Natural killer cell treated with Interleukin-12 subunit alpha and Interleukin-12 subunit beta and Interleukin-15 and Interleukin-18, amount 100 ng/mL, for 72 hours (primary cell): ENCODE measurements around the gene UGT2B7. TPM values are rescaled to one million over a fixed set of nuclear protein-coding genes. Genes with fewer than 3 reads are reported as not detected.

ENCODE experiments used
- ATAC-seq, 2 donors: fragments of 150-1000 bp; cut with Tn5 transposase in 1 of 2; sonication (Bioruptor Pico), chemical (Tn5 transposase) in 1 of 2; 2 replicates each; pipeline ENCODE4 v1.10.0; 2021
- DNase-seq: peaks from one replicate; pipeline ENCODE4 v3.0.0; 2022; ENCODE audit warnings: low spot score
- H3K27ac Mint-ChIP-seq, 2 donors: 1 replicate in 1 of 2; 2 replicates in 1 of 2; pipeline ENCODE4 v1.8.0; 2022; ENCODE audit warnings: mixed read lengths in 2 of 2, mild to moderate bottlenecking in 1 of 2, moderate library complexity in 1 of 2
- H3K27me3 Mint-ChIP-seq, 2 donors: 1 replicate in 1 of 2; 2 replicates in 1 of 2; pipeline ENCODE4 v1.8.0; 2022; ENCODE audit warnings: mixed read lengths in 2 of 2
- H3K36me3 Mint-ChIP-seq: one replicate; pipeline ENCODE4 v1.8.0; 2022; ENCODE audit warnings: mixed read lengths
- H3K4me1 Mint-ChIP-seq, 2 donors: 1 replicate in 1 of 2; 2 replicates in 1 of 2; pipeline ENCODE4 v1.8.0; 2022; ENCODE audit warnings: low read depth in 2 of 2, mixed read lengths in 2 of 2, mild to moderate bottlenecking in 1 of 2
- H3K4me3 Mint-ChIP-seq: one replicate; pipeline ENCODE4 v1.8.0; 2022; ENCODE audit warnings: mixed read lengths
- H3K9me3 Mint-ChIP-seq: 2 replicates; pipeline ENCODE4 v1.8.0; 2022; ENCODE audit warnings: mixed read lengths
- total RNA-seq, 2 donors: library from RNA; stranded (reverse); gene quantifications; one replicate each; pipeline ENCODE4 v1.2.3, GENCODE V29; 2022

Gene UGT2B7
- total RNA-seq, 2 donors from 2014 or later: not detected

DNA sequence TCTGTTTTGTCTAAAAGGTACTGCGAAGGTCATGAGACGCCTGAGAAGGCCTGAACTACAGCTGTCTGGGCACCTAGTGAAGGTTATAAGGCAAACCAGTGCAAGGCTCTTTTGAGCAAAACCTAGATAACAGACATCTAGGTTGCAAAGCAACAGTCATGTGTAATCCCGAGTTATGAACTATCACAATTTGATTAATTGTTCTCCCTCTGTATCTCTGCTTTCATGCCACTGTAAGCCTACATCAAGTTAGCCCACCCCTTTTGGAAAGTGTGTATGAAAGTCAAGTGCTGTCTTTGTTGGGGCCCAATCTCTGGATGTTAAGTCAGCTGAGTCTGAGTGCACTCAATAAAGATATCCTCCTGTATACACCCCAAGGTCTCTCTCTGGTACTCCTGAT lies 31.9 kb upstream of the UGT2B7 start:
- Mint-ChIP-seq H3K9me3 (peaks cover 4% of the 10 kb centered on the region), H3K36me3 (no peaks in the 10 kb centered on the region), H3K27ac (no peak overlapping the region), H3K4me1 (no peaks in the 10 kb centered on the region), H3K4me3 (no peak overlapping the region), H3K27me3 (no peaks in the 10 kb centered on the region)
- ATAC-seq (no peak), DNase-seq (no peak)

DNA sequence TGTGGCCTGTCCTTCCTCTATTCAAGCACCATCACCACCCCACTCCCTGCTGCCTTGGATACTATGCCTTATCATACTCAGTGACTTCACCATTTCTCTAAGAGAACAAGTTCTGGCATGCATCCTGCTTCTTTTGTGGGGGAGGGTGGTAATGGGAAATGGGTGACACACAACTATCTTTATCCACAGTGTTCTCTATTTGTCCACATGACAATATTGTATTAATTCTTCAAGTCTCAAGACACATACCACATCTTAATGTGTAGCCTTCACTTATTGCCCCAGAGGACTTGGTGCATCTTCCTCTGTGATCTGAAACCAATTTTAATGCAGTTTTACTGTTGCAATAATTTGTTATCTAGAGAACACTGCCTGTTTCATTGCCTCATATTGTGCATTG lies 29.3 kb upstream of the UGT2B7 start:
- no peak for ATAC-seq
- H3K36me3 Mint-ChIP-seq: no peaks in the 10 kb centered on the region

DNA sequence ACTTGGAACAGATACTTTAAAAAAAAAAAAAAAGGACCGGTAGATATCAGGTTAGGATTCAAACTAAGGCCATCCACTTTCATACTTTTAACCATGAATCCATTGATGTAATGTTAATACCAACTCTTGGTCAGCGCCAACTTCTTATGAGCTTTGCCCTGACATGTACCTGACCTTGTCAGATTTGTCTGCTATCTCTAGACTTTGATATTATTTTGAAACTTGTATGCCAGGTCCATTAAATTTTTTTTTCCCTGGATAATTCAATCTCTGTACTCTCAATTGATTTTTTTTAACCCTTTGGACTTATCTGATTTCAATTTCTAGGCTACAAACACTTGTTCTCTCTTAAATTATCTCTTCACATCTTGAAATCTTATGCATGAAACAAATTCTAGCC lies 27.2 kb upstream of the UGT2B7 start:
- H3K9me3 Mint-ChIP-seq: no peaks in the 10 kb centered on the region
- H3K27me3 Mint-ChIP-seq: no peaks in the 10 kb centered on the region
- H3K27ac Mint-ChIP-seq: no peak overlapping the region
- H3K4me3 Mint-ChIP-seq: no peak overlapping the region
- no peaks in the 10 kb centered on the region for H3K4me1 Mint-ChIP-seq
- DNase-seq: no peak
- ATAC-seq: no peak
- H3K36me3 Mint-ChIP-seq: no peaks in the 10 kb centered on the region

More for the DNA sequence above, 29.3 kb upstream of the UGT2B7 start:
- H3K4me1 Mint-ChIP-seq: no peaks in the 10 kb centered on the region
- DNase-seq: no peak
- no peak overlapping the region for H3K4me3 Mint-ChIP-seq
- no peak overlapping the region for H3K27ac Mint-ChIP-seq
- peaks cover 4% of the 10 kb centered on the region for H3K9me3 Mint-ChIP-seq
- H3K27me3 Mint-ChIP-seq: no peaks in the 10 kb centered on the region

DNA sequence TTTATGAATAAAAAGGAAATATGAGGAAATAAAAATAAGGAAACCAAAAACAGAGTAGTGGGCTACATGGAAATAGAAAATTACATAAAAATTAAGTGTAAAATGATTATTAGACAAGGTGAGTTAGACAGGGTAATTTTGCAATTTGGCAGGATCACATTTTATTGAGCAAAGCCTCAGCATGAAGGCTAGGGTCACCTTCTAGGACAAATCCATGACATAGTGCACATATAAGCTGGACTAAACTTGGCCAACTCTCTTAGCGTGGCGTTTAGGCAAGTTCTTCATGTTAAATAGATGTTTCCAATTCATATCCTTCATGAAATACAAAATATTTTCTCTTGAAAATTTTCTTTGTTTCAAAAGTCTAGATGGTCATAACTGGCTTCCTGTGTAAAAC lies 25.7 kb upstream of the UGT2B7 start:
- no peak for ATAC-seq
- no peaks in the 10 kb centered on the region for H3K4me1 Mint-ChIP-seq

DNA sequence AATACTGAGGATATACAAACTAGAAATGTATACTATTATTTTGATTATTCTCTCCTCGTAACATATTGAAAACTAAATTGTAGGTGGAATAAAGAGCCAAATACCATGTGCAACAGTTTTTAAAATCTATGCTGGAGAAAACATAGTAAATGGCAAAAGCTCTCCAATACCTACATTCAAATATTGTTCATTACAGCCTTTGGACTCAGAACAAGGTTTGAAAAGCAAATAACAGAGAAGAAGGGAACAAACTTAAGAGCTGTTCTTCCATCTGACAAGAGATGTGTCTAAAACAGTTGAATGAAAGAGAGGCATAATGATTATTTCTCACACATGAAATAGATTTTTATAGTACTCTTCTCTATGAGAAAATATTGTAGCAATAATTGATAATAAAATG lies 25.0 kb upstream of the UGT2B7 start:
- H3K27ac Mint-ChIP-seq: no peak overlapping the region
- H3K36me3 Mint-ChIP-seq: no peaks in the 10 kb centered on the region
- no peaks in the 10 kb centered on the region for H3K27me3 Mint-ChIP-seq
- DNase-seq (no peak), ATAC-seq (no peak)
- no peak overlapping the region for H3K4me3 Mint-ChIP-seq
- peaks cover 3% of the 10 kb centered on the region for H3K9me3 Mint-ChIP-seq
- H3K4me1 Mint-ChIP-seq: no peaks in the 10 kb centered on the region

More for the DNA sequence above, 25.7 kb upstream of the UGT2B7 start:
- H3K4me3 Mint-ChIP-seq: no peak overlapping the region
- H3K36me3 Mint-ChIP-seq: no peaks in the 10 kb centered on the region
- peaks cover 3% of the 10 kb centered on the region for H3K9me3 Mint-ChIP-seq
- H3K27ac Mint-ChIP-seq: no peak overlapping the region
- no peak for DNase-seq
- no peaks in the 10 kb centered on the region for H3K27me3 Mint-ChIP-seq

DNA sequence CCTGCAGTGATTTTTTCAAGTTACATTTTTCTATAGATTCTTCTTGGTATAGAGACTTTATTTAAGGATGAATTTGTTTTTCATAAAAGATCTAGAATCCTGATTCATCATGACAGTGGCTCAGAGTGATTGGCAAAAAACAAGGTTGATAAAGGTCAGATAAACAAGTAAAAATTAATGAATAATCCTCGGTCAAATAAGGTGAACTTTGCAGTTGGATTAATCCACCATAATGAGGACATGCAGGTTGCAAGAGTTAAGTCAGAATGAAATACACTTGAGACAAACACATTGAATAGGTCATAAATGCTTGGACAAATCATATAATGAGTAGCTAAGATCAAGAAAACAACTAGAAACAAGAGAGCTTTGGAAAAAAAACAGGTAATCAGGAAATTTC lies 22.9 kb upstream of the UGT2B7 start:
- H3K4me3 Mint-ChIP-seq: no peak overlapping the region
- DNase-seq: no peak
- no peaks in the 10 kb centered on the region for H3K4me1 Mint-ChIP-seq
- H3K9me3 Mint-ChIP-seq: peaks cover 3% of the 10 kb centered on the region
- H3K27me3 Mint-ChIP-seq: no peaks in the 10 kb centered on the region
- H3K36me3 Mint-ChIP-seq: no peaks in the 10 kb centered on the region
- H3K27ac Mint-ChIP-seq: no peak overlapping the region
- no peak for ATAC-seq

DNA sequence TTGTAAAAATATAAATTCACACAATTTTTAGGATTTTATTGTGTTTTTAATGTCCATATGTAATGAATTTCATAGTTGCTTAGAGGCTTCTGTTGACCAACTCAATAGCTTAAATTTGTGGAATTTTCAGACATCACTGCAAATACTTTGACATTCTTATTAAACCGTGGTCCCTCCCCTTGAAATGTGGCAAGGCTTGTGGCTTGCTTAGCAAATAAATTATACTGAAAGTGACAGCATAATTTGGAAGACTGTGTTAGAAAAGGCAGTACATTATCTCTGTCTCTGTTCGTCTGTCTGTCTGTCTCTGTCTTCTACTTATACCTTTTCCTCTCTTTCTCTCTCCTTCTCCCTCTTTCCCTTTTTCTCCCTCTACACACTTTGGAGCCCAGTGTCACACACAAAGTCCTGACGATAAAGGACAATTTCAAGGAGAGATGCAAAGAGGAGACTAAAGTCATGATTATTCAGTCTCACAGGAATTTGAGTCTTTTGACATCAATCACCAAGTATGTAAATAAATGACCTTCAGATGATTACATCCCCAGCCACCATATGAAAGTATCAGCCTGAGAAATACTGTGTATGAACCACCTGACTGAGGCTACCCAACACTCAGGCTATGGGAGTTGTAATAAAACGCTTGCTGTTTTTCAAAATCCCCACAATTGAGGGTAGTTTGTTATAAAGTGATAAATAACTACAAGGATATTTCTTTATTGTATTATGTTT lies 21.0 kb upstream of the UGT2B7 start:
- H3K27ac Mint-ChIP-seq: no peak overlapping the region

DNA sequence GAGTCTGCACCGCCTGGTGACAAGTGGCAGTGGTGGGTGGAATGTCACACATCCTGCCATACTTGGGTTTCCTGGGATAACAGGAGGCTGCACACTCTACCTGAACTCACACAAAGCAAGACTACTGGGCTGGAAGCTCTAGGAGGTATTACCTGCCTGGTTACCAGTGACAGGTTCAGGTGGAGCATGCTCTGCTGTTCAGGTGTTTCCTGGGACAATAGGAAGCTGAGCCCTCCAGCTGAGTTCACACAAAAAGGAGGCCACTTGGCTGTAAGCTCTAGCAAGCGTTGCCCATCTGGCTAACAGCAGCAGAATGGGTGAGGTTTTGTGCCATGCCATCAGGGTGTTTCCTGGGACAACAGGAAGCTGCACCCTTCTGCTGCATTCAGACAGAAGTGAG lies 17.4 kb upstream of the UGT2B7 start:
- H3K36me3 Mint-ChIP-seq: no peaks in the 10 kb centered on the region
- no peak overlapping the region for H3K27ac Mint-ChIP-seq
- peaks cover 6% of the 10 kb centered on the region for H3K9me3 Mint-ChIP-seq
- H3K27me3 Mint-ChIP-seq: no peaks in the 10 kb centered on the region
- no peaks in the 10 kb centered on the region for H3K4me1 Mint-ChIP-seq
- no peak for ATAC-seq
- DNase-seq: no peak
- H3K4me3 Mint-ChIP-seq: no peak overlapping the region

More for the DNA sequence above, 21.0 kb upstream of the UGT2B7 start:
- DNase-seq (no peak), ATAC-seq (no peak)
- Mint-ChIP-seq H3K36me3 (no peaks in the 10 kb centered on the region), H3K27me3 (no peaks in the 10 kb centered on the region), H3K9me3 (peaks cover 3% of the 10 kb centered on the region), H3K4me1 (no peaks in the 10 kb centered on the region), H3K4me3 (no peak overlapping the region)

DNA sequence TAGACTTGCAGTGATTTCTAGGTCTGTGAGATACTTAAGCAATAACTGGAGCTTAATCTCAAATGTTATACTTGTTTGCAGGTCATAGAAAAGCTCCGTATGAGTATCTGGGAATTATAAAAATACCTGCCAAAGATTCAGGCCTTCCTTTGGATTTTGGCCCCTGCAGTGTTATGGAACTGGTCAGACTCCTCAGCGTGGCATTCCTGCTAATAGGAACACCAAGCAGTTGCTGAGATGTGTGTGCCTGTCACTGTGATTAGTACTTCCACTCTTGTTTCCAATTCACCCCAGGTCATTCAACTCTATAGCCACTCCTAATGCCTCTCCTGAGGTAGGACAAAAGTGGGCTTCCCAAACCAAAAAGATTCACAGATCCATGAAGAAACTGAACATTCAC lies 7.8 kb upstream of the UGT2B7 start:
- H3K4me1 Mint-ChIP-seq: no peaks in the 10 kb centered on the region
- DNase-seq (no peak), ATAC-seq (no peak)
- H3K27ac Mint-ChIP-seq: no peak overlapping the region
- H3K4me3 Mint-ChIP-seq: no peak overlapping the region
- no peaks in the 10 kb centered on the region for H3K27me3 Mint-ChIP-seq
- peaks cover 12% of the 10 kb centered on the region for H3K9me3 Mint-ChIP-seq
- H3K36me3 Mint-ChIP-seq: no peaks in the 10 kb centered on the region

DNA sequence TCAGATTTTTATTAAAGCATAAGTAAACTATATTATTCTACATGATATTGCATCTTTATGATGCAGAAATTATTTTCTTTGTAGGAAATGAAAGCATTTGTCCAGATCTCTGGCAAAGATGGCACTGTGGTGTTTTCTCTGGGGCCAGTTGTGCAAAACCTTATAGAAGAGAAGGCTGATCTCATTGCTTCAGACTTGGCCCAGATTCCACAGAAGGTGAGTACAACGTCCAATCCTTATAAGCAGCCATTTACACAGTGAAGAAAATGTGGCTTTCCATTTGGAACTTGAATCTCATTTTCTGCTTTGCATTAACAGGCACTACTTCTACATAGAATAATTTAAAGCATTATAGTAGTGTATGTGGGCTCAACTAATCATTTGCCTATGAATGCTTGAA lies 6.9 kb upstream of the UGT2B7 start:
- no peak for ATAC-seq
- DNase-seq: no peak
- no peak overlapping the region for H3K27ac Mint-ChIP-seq
- H3K36me3 Mint-ChIP-seq: no peaks in the 10 kb centered on the region
- no peaks in the 10 kb centered on the region for H3K27me3 Mint-ChIP-seq
- no peak overlapping the region for H3K4me3 Mint-ChIP-seq
- H3K9me3 Mint-ChIP-seq: peaks cover 12% of the 10 kb centered on the region
- H3K4me1 Mint-ChIP-seq: no peaks in the 10 kb centered on the region

DNA sequence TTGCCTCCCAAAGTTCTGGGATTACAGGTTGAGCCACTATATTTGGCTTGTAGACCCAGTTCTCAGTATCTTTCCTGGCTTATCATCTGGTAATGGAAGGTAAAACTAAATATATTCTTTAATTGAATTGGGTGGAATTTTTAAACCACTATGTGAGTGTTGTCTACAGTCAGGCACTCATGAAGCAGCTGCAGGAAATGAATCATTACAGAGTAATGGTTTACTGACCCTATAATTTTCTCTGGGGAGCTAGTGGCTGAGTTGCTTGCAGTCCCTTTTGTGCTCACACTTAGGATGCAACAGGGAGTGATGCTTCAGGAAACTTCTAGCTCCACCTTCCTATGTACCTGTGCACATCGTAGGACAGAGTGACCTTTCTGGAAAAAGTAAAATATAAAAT lies 4.1 kb upstream of the UGT2B7 start:
- Mint-ChIP-seq H3K27ac (no peak overlapping the region), H3K4me3 (no peak overlapping the region), H3K4me1 (no peaks in the 10 kb centered on the region), H3K27me3 (no peaks in the 10 kb centered on the region), H3K9me3 (peaks cover 22% of the 10 kb centered on the region), H3K36me3 (no peaks in the 10 kb centered on the region)
- ATAC-seq (no peak), DNase-seq (no peak)

DNA sequence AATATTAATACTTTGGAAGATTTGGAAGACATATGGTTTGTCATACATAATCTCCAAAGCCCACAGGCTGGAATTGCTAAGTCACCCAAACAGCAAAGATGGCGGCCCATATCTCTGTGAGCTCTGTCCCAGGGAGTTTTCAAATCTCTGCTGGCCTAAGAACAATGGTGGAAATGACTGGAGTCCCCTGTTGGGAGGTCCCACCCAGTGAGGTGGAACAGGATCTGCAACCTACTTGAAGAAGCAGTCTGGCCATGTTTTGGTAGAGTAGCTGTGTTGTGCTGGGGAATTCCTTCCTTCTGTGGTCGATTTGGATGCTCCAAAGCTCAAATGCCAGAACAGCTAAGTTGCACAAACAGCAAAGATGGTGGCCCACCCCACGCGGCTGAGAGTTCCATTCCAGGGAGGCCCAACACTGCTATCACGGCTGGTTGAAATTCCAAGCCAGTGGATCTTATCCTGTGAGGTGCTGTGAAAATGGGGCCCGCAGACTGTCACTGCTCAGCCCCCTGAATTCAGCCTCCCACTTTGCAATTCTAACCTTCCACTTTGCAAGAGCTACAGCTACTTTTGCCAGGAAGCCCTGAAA lies 3.2 kb upstream of the UGT2B7 start:
- ATAC-seq: no peak
- Mint-ChIP-seq H3K36me3 (no peaks in the 10 kb centered on the region), H3K9me3 (peaks cover 22% of the 10 kb centered on the region), H3K4me1 (no peaks in the 10 kb centered on the region), H3K27ac (no peak overlapping the region), H3K27me3 (no peaks in the 10 kb centered on the region), H3K4me3 (no peak overlapping the region)
- no peak for DNase-seq

DNA sequence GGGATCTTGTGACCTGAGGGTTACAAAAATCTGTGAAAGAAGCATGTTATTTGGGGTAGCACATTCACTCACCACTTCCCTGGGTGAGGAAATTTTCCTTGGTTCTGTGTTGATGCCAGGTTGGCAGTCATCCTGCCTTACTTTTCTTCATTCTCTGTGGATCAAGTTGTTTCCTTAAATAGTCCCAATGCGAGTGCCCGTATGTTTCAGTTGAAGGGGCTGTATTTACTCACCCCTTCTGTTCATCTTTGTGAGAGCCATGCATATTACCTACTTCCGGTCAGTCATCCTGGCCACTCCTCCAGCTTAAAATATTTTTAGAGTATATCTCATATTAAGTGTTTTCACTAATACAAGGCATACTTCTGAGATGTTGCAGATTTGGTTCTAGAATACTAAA lies 2.6 kb upstream of the UGT2B7 start:
- ATAC-seq (no peak), DNase-seq (no peak)
- H3K27me3 Mint-ChIP-seq: no peaks in the 10 kb centered on the region
- no peak overlapping the region for H3K27ac Mint-ChIP-seq
- no peaks in the 10 kb centered on the region for H3K36me3 Mint-ChIP-seq
- H3K4me3 Mint-ChIP-seq: no peak overlapping the region
- H3K4me1 Mint-ChIP-seq: no peaks in the 10 kb centered on the region
- peaks cover 19% of the 10 kb centered on the region for H3K9me3 Mint-ChIP-seq

DNA sequence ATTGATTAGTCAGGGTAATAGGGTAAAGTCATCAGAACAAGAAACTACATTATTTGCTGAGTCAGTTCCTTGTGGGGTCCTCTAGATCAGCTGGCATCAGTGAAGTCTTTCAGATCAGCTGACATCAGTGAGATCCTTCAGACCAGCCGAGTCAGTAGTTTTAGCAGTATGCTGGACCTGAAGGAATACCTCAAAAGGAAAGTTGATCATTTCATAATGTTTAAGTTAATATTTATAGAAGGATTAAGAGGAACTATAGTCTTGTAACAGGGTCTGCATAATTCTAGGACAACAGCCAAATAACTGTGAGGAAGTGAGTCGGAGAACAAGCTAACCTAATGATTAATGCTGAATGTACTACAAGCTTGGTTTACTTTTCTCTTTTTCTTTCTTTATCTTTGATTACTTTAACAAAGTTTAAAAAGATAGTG lies 958 bp upstream of the UGT2B7 start:
- no peaks in the 10 kb centered on the region for H3K36me3 Mint-ChIP-seq
- ATAC-seq (no peak), DNase-seq (no peak)
- H3K27me3 Mint-ChIP-seq: no peaks in the 10 kb centered on the region
- H3K4me3 Mint-ChIP-seq: no peak overlapping the region
- H3K9me3 Mint-ChIP-seq: peaks cover 21% of the 10 kb centered on the region
- H3K27ac Mint-ChIP-seq: no peak overlapping the region
- H3K4me1 Mint-ChIP-seq: no peaks in the 10 kb centered on the region

DNA sequence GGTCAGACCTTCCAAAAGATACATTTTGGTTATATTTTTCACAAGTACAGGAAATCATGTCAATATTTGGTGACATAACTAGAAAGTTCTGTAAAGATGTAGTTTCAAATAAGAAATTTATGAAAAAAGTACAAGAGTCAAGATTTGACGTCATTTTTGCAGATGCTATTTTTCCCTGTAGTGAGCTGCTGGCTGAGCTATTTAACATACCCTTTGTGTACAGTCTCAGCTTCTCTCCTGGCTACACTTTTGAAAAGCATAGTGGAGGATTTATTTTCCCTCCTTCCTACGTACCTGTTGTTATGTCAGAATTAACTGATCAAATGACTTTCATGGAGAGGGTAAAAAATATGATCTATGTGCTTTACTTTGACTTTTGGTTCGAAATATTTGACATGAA lies 536 bp downstream of the UGT2B7 start:
- DNase-seq (no peak), ATAC-seq (no peak)
- Mint-ChIP-seq H3K27ac (no peak overlapping the region), H3K27me3 (no peaks in the 10 kb centered on the region), H3K4me1 (no peaks in the 10 kb centered on the region), H3K9me3 (peaks cover 18% of the 10 kb centered on the region), H3K36me3 (no peaks in the 10 kb centered on the region), H3K4me3 (no peak overlapping the region)
